Tongue (tissue), 2 donors: Measurements from ENCODE around the gene CLEC3A. TPM values are rescaled to one million over a fixed set of nuclear protein-coding genes. Genes with fewer than 3 reads are reported as not detected.
"Not testable (repeated sequence)": the region's sequence is repeated elsewhere in the genome, so short reads cannot be mapped to it uniquely, and the experiment has no call there.

ENCODE experiments used
- DNase-seq: peaks from one replicate; pipeline ENCODE4 v3.0.0-alpha.2; 2015
- total RNA-seq: library from RNA; depleted of rRNA; stranded (reverse); fragments of >200 nt; gene quantifications from one replicate; pipeline ENCODE4 v1.2.3, GENCODE V29; 2014

Gene CLEC3A
- total RNA-seq, 1 donor from 2014 or later: not detected

GRCh38 chr16:78034530-78034929 is 12.2 kb downstream of the CLEC3A start:
- no peak for DNase-seq

DNA sequence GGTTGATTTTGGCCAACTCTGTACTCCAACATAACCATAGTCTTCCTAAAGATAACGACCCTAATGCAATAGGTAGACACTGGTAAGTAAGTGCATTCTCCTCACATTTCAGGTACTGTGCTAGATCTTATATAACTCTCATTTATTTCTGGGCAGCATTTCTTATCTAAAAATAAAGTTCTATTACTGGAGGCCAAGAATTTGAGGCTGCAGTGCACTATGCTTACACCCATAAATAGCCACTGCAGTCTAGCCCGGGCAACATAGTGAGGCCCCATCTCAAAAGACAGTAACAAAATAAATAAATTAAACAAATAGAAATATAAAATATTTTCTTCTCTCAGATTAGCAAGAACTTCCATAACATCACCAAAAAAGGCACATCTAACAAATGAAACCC is 12.7 kb downstream of the CLEC3A start:
- DNase-seq: no peak

DNA sequence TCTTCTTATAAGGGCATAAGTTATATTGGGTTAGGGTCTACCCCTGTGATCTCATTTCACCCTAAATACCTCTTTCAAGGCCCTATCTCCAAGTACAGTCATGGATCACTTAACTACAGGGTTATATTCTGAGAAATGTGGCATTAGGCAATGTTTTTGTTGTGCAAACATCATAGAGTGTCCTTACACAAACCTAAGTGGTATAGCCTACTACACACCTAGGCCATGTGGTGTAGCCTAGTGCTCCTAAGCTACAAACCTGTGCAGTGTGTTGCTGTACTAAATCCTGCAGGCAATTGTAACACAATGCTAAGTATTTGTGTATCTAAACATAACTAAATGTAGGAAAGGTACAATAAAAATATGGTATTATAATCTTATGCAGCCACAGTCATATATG is 18.0 kb downstream of the CLEC3A start:
- DNase-seq: no peak

- DNase-seq: peak; percentile 90
Observed at GRCh38 chr16:78045865-78046581, 23.7 kb downstream of the CLEC3A start.

DNA sequence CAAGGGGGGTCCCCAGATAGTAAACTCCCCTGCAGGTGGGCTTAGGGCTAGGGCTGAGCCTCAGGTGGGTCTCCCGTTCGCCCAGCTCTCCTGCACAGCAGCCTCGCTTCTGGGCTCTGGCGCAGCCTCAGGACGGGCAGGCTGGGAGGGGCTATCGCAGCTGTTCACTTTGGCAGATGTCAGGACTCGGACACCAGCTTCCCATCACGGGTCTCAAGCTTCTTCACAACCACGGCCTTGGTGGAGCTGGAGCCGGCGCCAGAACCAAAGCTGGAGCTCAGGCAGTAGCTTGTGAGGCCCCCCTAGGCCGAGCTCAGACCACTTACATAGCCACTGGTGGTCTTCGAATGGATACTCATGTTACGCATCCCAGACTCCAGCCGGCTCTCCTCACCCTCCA is 26.0 kb downstream of the CLEC3A start:
- no peak for DNase-seq

DNA sequence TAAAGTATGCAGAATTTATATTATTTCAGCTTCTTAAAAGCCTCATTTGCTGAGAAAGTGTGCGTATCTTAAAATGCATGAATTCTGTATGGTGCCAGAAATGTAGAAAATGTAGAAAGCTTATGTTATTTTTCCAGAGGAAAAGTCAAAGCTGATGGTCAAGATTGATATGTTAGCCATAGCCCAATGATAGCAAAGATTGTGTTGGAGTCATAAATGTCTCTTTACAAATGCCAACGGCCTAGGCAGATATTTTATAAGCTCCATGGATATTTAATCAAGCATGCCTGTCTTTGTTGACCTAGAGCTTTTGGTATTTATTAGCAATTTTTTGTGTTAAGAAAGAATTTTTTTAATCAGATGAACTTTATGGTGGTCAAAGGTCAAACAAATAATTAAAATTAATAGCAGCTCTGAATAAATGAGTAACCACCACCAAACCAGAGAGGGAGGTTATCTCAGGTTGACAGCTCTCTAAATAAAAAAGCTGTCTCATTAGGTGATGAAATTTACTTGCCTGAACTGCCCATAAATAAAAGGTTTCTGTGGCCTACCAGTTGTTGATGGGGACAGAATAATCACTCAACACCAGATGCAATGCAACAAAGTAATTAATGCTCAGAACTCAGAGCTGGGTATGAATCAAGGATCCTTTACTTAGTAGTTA is 28.5 kb downstream of the CLEC3A start:
- no peak for DNase-seq

DNA sequence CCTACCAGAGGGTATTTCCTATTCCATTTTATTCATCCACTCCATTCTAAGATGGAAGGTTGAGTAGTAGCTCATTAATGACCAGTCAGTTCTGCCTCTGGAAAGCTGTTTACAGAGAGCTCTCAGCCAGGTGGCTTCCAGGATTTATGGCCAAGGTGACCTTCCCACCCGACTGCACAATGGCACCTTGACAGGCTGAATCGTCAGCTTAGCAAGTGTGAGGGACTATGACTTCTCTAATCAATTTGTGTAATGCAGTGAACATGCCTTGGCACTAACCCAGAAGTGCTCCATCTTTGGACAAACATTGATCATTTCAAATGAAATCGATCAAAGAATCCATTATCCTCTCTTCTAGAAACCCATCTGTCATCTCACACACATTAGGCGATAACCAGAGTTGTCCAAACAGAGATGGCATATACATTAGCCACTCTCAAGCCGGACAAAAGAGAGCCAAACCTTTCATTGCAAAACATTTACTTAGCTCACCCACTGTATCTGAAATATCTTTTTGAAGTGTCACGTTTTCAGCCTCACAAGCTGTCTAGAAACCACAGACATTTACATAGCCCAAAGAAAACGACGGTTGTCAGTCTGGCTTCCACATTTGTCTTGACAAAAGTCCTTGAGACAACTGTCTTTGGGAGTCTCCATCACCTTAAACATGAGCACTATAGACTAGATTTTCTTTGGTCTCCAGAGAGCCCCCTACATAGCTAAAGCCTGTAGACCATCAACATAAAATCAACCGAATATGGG is 35.6 kb downstream of the CLEC3A start:
- no peak for DNase-seq

DNA sequence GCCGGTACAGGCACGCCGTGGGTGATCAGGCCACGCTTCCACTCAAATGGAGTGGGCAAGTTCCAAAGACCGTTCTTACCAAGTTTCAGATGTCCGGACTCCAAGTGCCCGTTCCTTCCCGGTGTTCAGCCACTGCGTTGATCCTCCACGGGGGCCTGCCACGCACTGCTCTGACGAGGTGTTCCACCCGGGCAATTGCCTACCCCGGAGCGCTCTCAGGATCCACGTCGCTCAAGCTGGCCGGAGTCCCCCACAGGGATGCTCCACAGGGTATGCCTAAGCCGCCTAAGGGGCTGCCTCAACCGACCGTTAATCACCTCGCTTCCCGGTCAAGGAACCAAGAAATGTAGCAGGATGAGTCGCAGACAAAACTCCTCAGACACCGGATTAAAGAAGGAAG is 37.5 kb downstream of the CLEC3A start:
- not testable (repeated sequence) for DNase-seq

GRCh38 chr16:78060295-78060694 is 37.9 kb downstream of the CLEC3A start:
- DNase-seq: no peak

DNA sequence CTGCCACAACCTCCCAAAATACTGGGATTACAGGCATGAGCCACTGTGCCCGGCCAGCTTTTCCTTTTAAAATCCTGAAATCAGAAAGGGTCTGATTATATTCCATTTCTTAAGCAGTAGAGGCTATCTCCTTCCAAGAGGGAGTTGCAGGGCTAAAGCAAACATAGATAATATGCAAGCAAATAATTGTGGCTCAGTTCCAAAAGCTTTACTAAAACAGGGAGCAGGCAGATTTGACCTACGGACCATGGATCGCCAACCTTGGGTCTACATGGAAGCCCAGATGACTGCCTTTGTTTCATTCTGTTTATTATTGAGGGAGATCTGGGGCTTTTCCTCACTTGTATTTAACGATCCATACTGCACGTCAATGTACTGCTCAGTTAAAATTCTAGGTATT is 38.5 kb downstream of the CLEC3A start:
- DNase-seq: no peak

DNA sequence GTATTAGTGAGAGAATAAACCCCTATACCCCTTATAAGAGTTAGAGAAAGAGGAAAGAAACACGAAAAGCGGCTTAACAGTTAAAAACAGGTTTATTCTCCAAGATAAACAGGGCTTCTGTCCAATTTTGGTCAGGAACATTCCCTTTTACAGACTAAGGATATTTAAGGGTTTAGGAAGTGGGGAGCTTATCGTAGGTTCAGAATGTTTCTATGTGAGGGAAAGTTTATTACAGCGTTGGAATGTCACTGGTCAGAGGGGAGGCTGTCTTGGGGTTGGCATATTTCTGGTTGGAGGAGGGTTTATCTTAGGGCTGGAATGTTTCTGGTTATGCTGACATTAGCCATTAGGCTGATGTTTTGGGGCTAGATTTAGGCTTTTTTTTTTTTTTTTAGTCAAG is 43.0 kb downstream of the CLEC3A start:
- no peak for DNase-seq

DNA sequence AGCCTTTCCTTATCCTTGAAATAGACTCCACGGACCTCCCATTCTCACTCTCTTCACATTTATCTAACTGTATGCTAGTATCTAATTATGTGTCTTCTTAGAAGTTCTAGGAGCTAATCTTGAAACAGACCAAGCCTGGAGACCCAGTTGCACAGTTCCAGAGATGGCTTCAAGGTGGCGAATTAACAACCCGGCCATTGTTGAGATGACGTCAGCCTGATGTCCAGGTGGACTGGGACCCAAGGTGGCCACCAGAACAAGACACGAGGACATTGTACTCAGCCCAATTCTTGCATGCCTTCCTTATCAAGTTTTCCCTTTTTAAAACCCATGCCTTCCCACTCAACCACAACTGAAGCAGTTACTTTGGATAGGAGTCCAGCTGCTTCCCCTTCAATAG is 47.6 kb downstream of the CLEC3A start:
- no peak for DNase-seq

GRCh38 chr16:78072275-78072674 is 49.9 kb downstream of the CLEC3A start:
- DNase-seq: no peak

DNA sequence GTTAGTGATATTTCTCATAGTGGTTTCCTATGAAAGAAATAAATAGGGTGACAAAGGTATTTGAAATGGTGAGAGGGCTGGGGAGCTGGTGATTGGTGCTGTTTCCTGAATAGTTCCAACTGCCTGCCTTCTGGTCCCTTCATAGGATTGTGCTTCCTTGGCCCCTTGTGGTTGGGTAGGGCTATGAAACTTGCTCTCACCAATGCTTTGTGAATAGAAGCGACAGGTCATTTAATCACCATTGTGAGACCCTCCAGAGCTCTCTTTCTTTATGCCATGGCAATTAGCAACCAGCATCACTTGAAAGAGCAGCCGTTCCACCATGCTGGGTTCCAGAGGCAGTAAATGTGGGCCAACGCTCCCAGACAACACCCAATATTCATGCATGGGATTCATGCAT is 53.5 kb downstream of the CLEC3A start:
- DNase-seq: no peak

GRCh38 chr16:78081341-78081740 is 59.0 kb downstream of the CLEC3A start:
- DNase-seq: no peak

Other genes with a start within 250 kb of the CLEC3A start
- gene VAT1L, start 234.0 kb upstream of the CLEC3A start, total RNA-seq: 2.3 TPM
- 60.5 TPM for gene WWOX, start 77.1 kb downstream of the CLEC3A start, total RNA-seq